ENCODE results near the gene PIM1. TPM values are rescaled to one million over a fixed set of nuclear protein-coding genes. Genes with fewer than 3 reads are reported as not detected.

The PIM1 gene
- total RNA-seq, 2 experiments from 2014 or later = 175 to 183 TPM

- ATAC-seq (ENCODE audit: poor library complexity) (no peak), DNase-seq (peak; percentile 23 to 70 (median 42))
- TF ChIP-seq, protein P1, sequence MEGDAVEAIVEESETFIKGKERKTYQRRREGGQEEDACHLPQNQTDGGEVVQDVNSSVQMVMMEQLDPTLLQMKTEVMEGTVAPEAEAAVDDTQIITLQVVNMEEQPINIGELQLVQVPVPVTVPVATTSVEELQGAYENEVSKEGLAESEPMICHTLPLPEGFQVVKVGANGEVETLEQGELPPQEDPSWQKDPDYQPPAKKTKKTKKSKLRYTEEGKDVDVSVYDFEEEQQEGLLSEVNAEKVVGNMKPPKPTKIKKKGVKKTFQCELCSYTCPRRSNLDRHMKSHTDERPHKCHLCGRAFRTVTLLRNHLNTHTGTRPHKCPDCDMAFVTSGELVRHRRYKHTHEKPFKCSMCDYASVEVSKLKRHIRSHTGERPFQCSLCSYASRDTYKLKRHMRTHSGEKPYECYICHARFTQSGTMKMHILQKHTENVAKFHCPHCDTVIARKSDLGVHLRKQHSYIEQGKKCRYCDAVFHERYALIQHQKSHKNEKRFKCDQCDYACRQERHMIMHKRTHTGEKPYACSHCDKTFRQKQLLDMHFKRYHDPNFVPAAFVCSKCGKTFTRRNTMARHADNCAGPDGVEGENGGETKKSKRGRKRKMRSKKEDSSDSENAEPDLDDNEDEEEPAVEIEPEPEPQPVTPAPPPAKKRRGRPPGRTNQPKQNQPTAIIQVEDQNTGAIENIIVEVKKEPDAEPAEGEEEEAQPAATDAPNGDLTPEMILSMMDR (IDR thresholded peaks at IDR 0.05) = peak; percentile 17
- Histone ChIP-seq H3K4me1 (ENCODE audit: insufficient read depth, low read length) (peaks cover 43% of the 10 kb centered on the region), H3K9me3 (ENCODE audit: control insufficient read depth in 1 of 2, insufficient read depth in 1 of 2, low read length in 2 of 2) (no peaks in the 10 kb centered on the region), H3K36me3 (ENCODE audit: insufficient read depth, low read length) (peaks cover 45% of the 10 kb centered on the region), H3K27me3 (ENCODE audit: control insufficient read depth in 1 of 2, insufficient read depth in 2 of 2, low read length in 2 of 2) (no peaks in the 10 kb centered on the region), H3K4me3 (ENCODE audit: low read length) (peak overlapping the region; percentile 93), H3K27ac (ENCODE audit: low read depth in 1 of 2, low read length in 2 of 2) (peak overlapping the region; percentile 20 to 77)
- H3K27ac Mint-ChIP-seq = peak overlapping the region; percentile 95
- no peaks in the 10 kb centered on the region for H3K9me3 Mint-ChIP-seq
- peak overlapping the region; percentile 95 for H3K4me3 Mint-ChIP-seq
- peaks cover 52% of the 10 kb centered on the region for H3K4me1 Mint-ChIP-seq (ENCODE audit: low read depth)
- ChIA-PET POLR2A (interaction anchor here (0.6 to 8.3 kb wide), 21 partner anchors 9 to 346 kb away, joined by 3 to 164 read pairs (median 8); partner anchors contain the start of genes C6orf89, MTCH1 and PPIL1), CTCF (interaction anchor here (1.1 to 8.8 kb wide), 9 partner anchors 26 to 296 kb away, joined by 3 to 123 read pairs (median 15); partner anchors contain the start of genes C6orf89 and PPIL1)
- H3K36me3 Mint-ChIP-seq (ENCODE audit: low read depth) = peaks cover 51% of the 10 kb centered on the region
- intact Hi-C loops (cut with DNase I, micrococcal nuclease) = loop anchor here in 1 of 2 experiments (1.0 to 5.0 kb wide), 4 partner anchors 68 to 283 kb away; partner anchors contain the start of genes C6orf89 and MTCH1
- H3K27me3 Mint-ChIP-seq = no peaks in the 10 kb centered on the region
These were observed 585 bp downstream of the PIM1 start for GRCh38 chr6:37170273-37171200.

- ATAC-seq (ENCODE audit: poor library complexity) (no peak), DNase-seq (peak in 11 of 14 experiments; percentile 24 to 66 (median 34))
- H3K9me3 ChIP-seq (ENCODE audit: control insufficient read depth in 1 of 2, insufficient read depth in 1 of 2, low read length in 2 of 2) = no peaks in the 10 kb centered on the region
- peaks cover 55% of the 10 kb centered on the region for H3K36me3 Mint-ChIP-seq (ENCODE audit: low read depth)
- peaks cover 57% of the 10 kb centered on the region for H3K4me1 Mint-ChIP-seq (ENCODE audit: low read depth)
- H3K27me3 Mint-ChIP-seq = no peaks in the 10 kb centered on the region
- peaks cover 51% of the 10 kb centered on the region for H3K36me3 ChIP-seq (ENCODE audit: insufficient read depth, low read length)
- intact Hi-C loops (cut with DNase I, micrococcal nuclease) = loop anchor here in 1 of 2 experiments (1.0 to 5.0 kb wide), 3 partner anchors 69 to 284 kb away; partner anchors contain the start of gene C6orf89
- peak overlapping the region; percentile 95 for H3K27ac Mint-ChIP-seq
- H3K9me3 Mint-ChIP-seq = no peaks in the 10 kb centered on the region
- POLR2A ChIA-PET = interaction anchor here (0.6 to 8.3 kb wide), 22 partner anchors 10 to 345 kb away, joined by 3 to 164 read pairs (median 6); partner anchors contain the start of genes MTCH1 and PPIL1
- H3K27me3 ChIP-seq (ENCODE audit: control insufficient read depth in 1 of 2, insufficient read depth in 2 of 2, low read length in 2 of 2) = no peaks in the 10 kb centered on the region
- CTCF ChIA-PET = interaction anchor here (1.1 to 8.8 kb wide), 17 partner anchors 8 to 297 kb away, joined by 3 to 123 read pairs (median 5); partner anchors contain the start of genes C6orf89 and PPIL1
- H3K4me3 Mint-ChIP-seq = peak overlapping the region; percentile 95
- peak overlapping the region; percentile 20 to 77 for H3K27ac ChIP-seq (ENCODE audit: low read depth in 1 of 2, low read length in 2 of 2)
- H3K4me1 ChIP-seq (ENCODE audit: insufficient read depth, low read length) = peaks cover 52% of the 10 kb centered on the region
- TF ChIP-seq, protein P1 (IDR thresholded peaks at IDR 0.05) = no peak
- H3K4me3 ChIP-seq (ENCODE audit: low read length) = peak overlapping the region; percentile 93
These were observed 1.4 kb downstream of the PIM1 start for GRCh38 chr6:37171201-37171969.
